Right atrium auricular region (tissue), 2 donors: Measurements from ENCODE around the gene DCDC2B. TPM values are rescaled to one million over a fixed set of nuclear protein-coding genes. Genes with fewer than 3 reads are reported as not detected.
"Not testable (repeated sequence)": the region's sequence is repeated elsewhere in the genome, so short reads cannot be mapped to it uniquely, and the experiment has no call there.

ENCODE experiments used
- DNase-seq: peaks from one replicate; pipeline ENCODE4 v3.0.0-alpha.2; 2019; ENCODE audit warnings: low spot score
- H3K27ac ChIP-seq, 2 donors: fragments of 200-600 bp; sonication (generic); 1 replicate in 1 of 2; 2 replicates in 1 of 2; pipeline ENCODE4 v1.5.1; 2016 to 2019
- H3K27me3 ChIP-seq, 2 donors: fragments of 200-600 bp; sonication (generic); one replicate each; pipeline versions ENCODE4 v1.5.1 to v1.6.0; 2017 to 2019
- H3K36me3 ChIP-seq: fragments of 200-600 bp; sonication (generic); one replicate; pipeline ENCODE4 v1.5.1; 2016
- H3K4me1 ChIP-seq, 2 donors: fragments of 200-600 bp; sonication (generic); one replicate each; pipeline versions ENCODE4 v1.5.1 to v1.6.0; 2017 to 2019
- H3K4me3 ChIP-seq, 2 donors: fragments of 200-600 bp; sonication (generic); 1 replicate in 1 of 2; 2 replicates in 1 of 2; pipeline ENCODE4 v1.5.1; 2017 to 2019; ENCODE audit warnings: mild to moderate bottlenecking in 1 of 2, moderate library complexity in 1 of 2
- H3K9me3 ChIP-seq, 2 donors: fragments of 200-600 bp; sonication (generic); one replicate each; pipeline ENCODE4 v1.5.1; 2019
- CTCF ChIP-seq, 2 donors: fragments of 200-600 bp; sonication (generic); IDR thresholded peaks; one replicate each; pipeline ENCODE4 v1.5.1; 2019; ENCODE audit warnings: antibody characterized with exemption in 2 of 2
- total RNA-seq, 2 donors: library from RNA; depleted of rRNA; stranded (reverse); fragments of >200 nt; gene quantifications; one replicate each; pipeline ENCODE4 v1.1.0, GENCODE V29; 2016

Gene DCDC2B
- not detected for total RNA-seq

- peaks cover 0 to 25% of the 10 kb centered on the region in 2 donors for H3K4me1 ChIP-seq
- no peaks in the 10 kb centered on the region for H3K36me3 ChIP-seq
- no peak within 1 kb of the TSS for H3K4me3 ChIP-seq
- H3K27me3 ChIP-seq: no peaks in the 10 kb centered on the region
- TF ChIP-seq CTCF (IDR thresholded peaks at IDR 0.05): no peak
- DNase-seq: no peak
- H3K9me3 ChIP-seq: no peaks in the 10 kb centered on the region
- no peak within 1 kb of the TSS for H3K27ac ChIP-seq
Measured at GRCh38 chr1:32208891-32209328, at the start of gene DCDC2B. TSS of gene DCDC2B (plus strand) at chr1:32209089. CDS start at chr1:32209094, 5 bp downstream.

- no peaks in the 10 kb centered on the region for H3K9me3 ChIP-seq
- H3K36me3 ChIP-seq: peaks cover 84% of the 10 kb centered on the region
- no peak for DNase-seq
- TF ChIP-seq CTCF (IDR thresholded peaks at IDR 0.05): no peak
- H3K27ac ChIP-seq: no peak overlapping the region
- H3K27me3 ChIP-seq: no peaks in the 10 kb centered on the region
- no peak overlapping the region for H3K4me3 ChIP-seq
- no peaks in the 10 kb centered on the region for H3K4me1 ChIP-seq
Measured at GRCh38 chr1:32159189-32159588, 49.7 kb upstream of the DCDC2B start.

- no peak for DNase-seq
- no peak for TF ChIP-seq CTCF (IDR thresholded peaks at IDR 0.05)
- Histone ChIP-seq H3K36me3 (peaks cover 92% of the 10 kb centered on the region), H3K4me1 (no peaks in the 10 kb centered on the region), H3K9me3 (no peaks in the 10 kb centered on the region), H3K4me3 (no peak overlapping the region), H3K27ac (no peak overlapping the region), H3K27me3 (no peaks in the 10 kb centered on the region)
Measured at GRCh38 chr1:32163405-32163804, 45.5 kb upstream of the DCDC2B start.

GRCh38 chr1:32165633-32166032 is 43.3 kb upstream of the DCDC2B start:
- not testable (repeated sequence) for DNase-seq, H3K4me3 ChIP-seq

GRCh38 chr1:32170991-32171390 is 37.9 kb upstream of the DCDC2B start:
- no peak for TF ChIP-seq CTCF (IDR thresholded peaks at IDR 0.05)
- H3K27me3 ChIP-seq: no peaks in the 10 kb centered on the region
- peaks cover 75% of the 10 kb centered on the region for H3K36me3 ChIP-seq
- no peaks in the 10 kb centered on the region for H3K4me1 ChIP-seq
- DNase-seq: no peak
- no peak overlapping the region for H3K27ac ChIP-seq
- no peaks in the 10 kb centered on the region for H3K9me3 ChIP-seq
- H3K4me3 ChIP-seq: no peak overlapping the region

More at GRCh38 chr1:32165633-32166032, 43.3 kb upstream of the DCDC2B start:
- H3K27ac ChIP-seq, H3K9me3 ChIP-seq, H3K27me3 ChIP-seq, H3K4me1 ChIP-seq: not testable (repeated sequence)
- H3K36me3 ChIP-seq: peaks cover 96% of the 10 kb centered on the region

- Histone ChIP-seq H3K27ac (no peak overlapping the region), H3K4me3 (no peak overlapping the region), H3K27me3 (no peaks in the 10 kb centered on the region), H3K9me3 (no peaks in the 10 kb centered on the region), H3K4me1 (no peaks in the 10 kb centered on the region), H3K36me3 (peaks cover 57% of the 10 kb centered on the region)
- no peak for TF ChIP-seq CTCF (IDR thresholded peaks at IDR 0.05)
- no peak for DNase-seq
Measured at GRCh38 chr1:32172621-32173245, 36.2 kb upstream of the DCDC2B start.
